GM12878 (cell line): ENCODE results near the gene ASPG. TPM values are rescaled to one million over a fixed set of nuclear protein-coding genes. Genes with fewer than 3 reads are reported as not detected.

ENCODE experiments used
- ATAC-seq: fragments of 200-7000 bp; cut with Tn5 transposase; 3 replicates; pipeline ENCODE4 v1.9.1; 2020; ENCODE audit warnings: mild to moderate bottlenecking, moderate library complexity
- Bru-seq: library from RNA; stranded (reverse); fragments of 400-500 nt; gene quantifications from one replicate; lab custom pipeline; 2021; lab: Mats Ljungman, UMichigan
- BruChase-seq, 2 experiments: library from RNA; stranded (reverse); fragments of 400-500 nt; gene quantifications; one replicate each; lab custom pipeline; 2021; lab: Mats Ljungman, UMichigan
- BruUV-seq: library from RNA; stranded (reverse); fragments of 400-500 nt; replicated peaks from 2 replicates; lab custom pipeline; 2021; lab: Mats Ljungman, UMichigan
- CTCF ChIA-PET: fragments of 300-600 bp; sonication (Branson Sonifier 250); formaldehyde crosslinking; extraction: SDS; loops from one replicate; lab custom pipeline; 2021; ENCODE audit warnings: inconsistent platforms; lab: Yijun Ruan, JAX
- POLR2A ChIA-PET: fragments of 350-600 bp; formaldehyde crosslinking; extraction: SDS; loops from one replicate; lab custom pipeline; 2021; ENCODE audit warnings: inconsistent platforms; lab: Charles Lee
- RAD21 ChIA-PET: fragments of 300-600 bp; sonication (Branson Sonifier 250); formaldehyde crosslinking; loops from one replicate; lab custom pipeline; 2023; ENCODE audit warnings: antibody characterized with exemption; ENCODE audit not compliant: unreplicated experiment; lab: Charles Lee
- SMC1A ChIA-PET: fragments of 300-600 bp; sonication (Branson Sonifier 250); formaldehyde crosslinking; loops from one replicate; lab custom pipeline; 2023; ENCODE audit not compliant: unreplicated experiment, uncharacterized antibody; lab: Charles Lee
- DNase-seq: peaks from one replicate; pipeline ENCODE4 v3.0.0-alpha.2; 2011; ENCODE audit warnings: low read depth, low spot score
- FAIRE-seq: peaks from 3 replicates; lab custom pipeline; 2011; peaks lifted over from hg19 to GRCh38; lab: Jason Lieb, UNC
- H2AFZ ChIP-seq: 2 replicates; pipeline ENCODE4 v1.6.0; 2011; ENCODE audit warnings: low read depth, low read length, control low read depth; ENCODE audit not compliant: control insufficient read depth
- H3K27ac ChIP-seq: 2 replicates; pipeline ENCODE4 v1.5.1; 2011; ENCODE audit warnings: control low read depth; ENCODE audit not compliant: control insufficient read depth, insufficient read depth
- H3K27me3 ChIP-seq, 2 experiments: replicated peaks in 1 of 2; 2 replicates each; pipeline versions ENCODE4 v1.6.0 to v1.6.1; 2011; ENCODE audit warnings: low read length in 1 of 2; ENCODE audit not compliant: control insufficient read depth in 2 of 2, insufficient read depth in 2 of 2
- H3K36me3 ChIP-seq, 2 experiments: 2 replicates each; pipeline ENCODE4 v1.5.1; 2011; ENCODE audit warnings: low read length in 1 of 2; ENCODE audit not compliant: control insufficient read depth in 2 of 2, insufficient read depth in 2 of 2
- H3K4me1 ChIP-seq: 2 replicates; pipeline ENCODE4 v1.6.1; 2011; ENCODE audit warnings: mild to moderate bottlenecking, low read length, moderate library complexity, mixed read lengths; ENCODE audit not compliant: control insufficient read depth, insufficient read depth
- H3K4me2 ChIP-seq: 2 replicates; pipeline ENCODE4 v1.6.0; 2011; ENCODE audit warnings: control low read depth; ENCODE audit not compliant: control insufficient read depth, insufficient read depth
- H3K4me3 ChIP-seq: fragments of 200-600 bp; sonication (generic); 2 replicates; pipeline ENCODE4 v1.5.1; 2016
- H3K79me2 ChIP-seq: 2 replicates; pipeline ENCODE4 v1.6.0; 2011; ENCODE audit warnings: low read length; ENCODE audit not compliant: control insufficient read depth, insufficient read depth
- H3K9ac ChIP-seq: 2 replicates; pipeline ENCODE4 v1.8.0; 2011; ENCODE audit warnings: low read length, control low read depth, mixed read lengths; ENCODE audit not compliant: control insufficient read depth, insufficient read depth
- H3K9me3 ChIP-seq: replicated peaks from 3 replicates; pipeline ENCODE4 v1.5.1; 2011; ENCODE audit warnings: mild to moderate bottlenecking, low read length; ENCODE audit not compliant: control insufficient read depth, insufficient read depth
- H4K20me1 ChIP-seq: 2 replicates; pipeline ENCODE4 v1.6.0; 2011; ENCODE audit not compliant: control insufficient read depth, insufficient read depth
- EGR1 ChIP-seq, 2 experiments: IDR thresholded peaks; 1 replicate in 1 of 2; 2 replicates in 1 of 2; pipeline ENCODE4 v1.6.1; 2011 to 2012; ENCODE audit warnings: low read depth in 2 of 2, low read length in 2 of 2, borderline replicate concordance in 1 of 2, mild to moderate bottlenecking in 1 of 2, moderate library complexity in 1 of 2
- MEF2A ChIP-seq: IDR thresholded peaks from 2 replicates; pipeline ENCODE4 v1.6.1; 2011; ENCODE audit warnings: low read depth, mild to moderate bottlenecking, low read length, moderate library complexity; ENCODE audit not compliant: insufficient read depth
- NFXL1 ChIP-seq: fragments of 450-650 bp; IDR thresholded peaks from 2 replicates; pipeline ENCODE4 v1.6.1; 2017; ENCODE audit warnings: antibody characterized with exemption, mild to moderate bottlenecking, borderline replicate concordance
- RBBP5 ChIP-seq: fragments of 200-600 bp; sonication (generic); conservative IDR thresholded peaks from 2 replicates; pipeline ENCODE4 v1.6.1; 2016
- SMAD5 ChIP-seq: IDR thresholded peaks from 2 replicates; pipeline ENCODE4 v1.6.1; 2016; ENCODE audit warnings: antibody characterized with exemption, low read depth
- SRF ChIP-seq, 2 experiments: IDR thresholded peaks; 2 replicates each; pipeline ENCODE4 v1.6.1; 2011; ENCODE audit warnings: low read depth in 2 of 2, low read length in 2 of 2, mild to moderate bottlenecking in 1 of 2, moderate library complexity in 1 of 2
- TAF1 ChIP-seq: IDR thresholded peaks from 2 replicates; pipeline ENCODE4 v1.6.1; 2011; ENCODE audit warnings: mild to moderate bottlenecking, low read depth, low read length, borderline replicate concordance
- WRNIP1 ChIP-seq: IDR thresholded peaks from 2 replicates; pipeline ENCODE4 v1.6.1; 2011; ENCODE audit warnings: low read depth, low read length, improper control_type of control experiment, borderline replicate concordance
- ZBTB4 ChIP-seq: fragments of 450-650 bp; formaldehyde crosslinking; IDR thresholded peaks from 2 replicates; pipeline ENCODE4 v1.4.0; 2022; ENCODE audit warnings: mild to moderate bottlenecking, moderate library complexity
- ZNF207 ChIP-seq: fragments of 450-650 bp; IDR thresholded peaks from 2 replicates; pipeline ENCODE4 v1.6.1; 2014; ENCODE audit warnings: antibody characterized with exemption, mild to moderate bottlenecking, borderline replicate concordance
- WGBS: methylation state at CpG from one replicate; pipeline ENCODE4 v1.1.6; 2016; ENCODE audit warnings: low lambda C conversion rate; ENCODE audit not compliant: insufficient replicate concordance, insufficient coverage; ENCODE audit errors: missing lambda C conversion rate; 5-methylcytosine and 5-hydroxymethylcytosine counted together
- in situ Hi-C: fragments of 300-500 bp; cut with MboI; formaldehyde crosslinking; loops from 9 replicates; pipeline ENCODE4 v1.14.3; 2018; ENCODE audit warnings: mixed read lengths
- intact Hi-C: fragments of 100-400 bp; cut with micrococcal nuclease; formaldehyde crosslinking; loops from one replicate; pipeline ENCODE4 v1.14.2; 2022; ENCODE audit not compliant: unreplicated experiment
- long read RNA-seq, 2 experiments: library from polyadenylated mRNA; unstranded; transcript quantifications; one replicate each; pipeline ENCODE4 v2.0.0, GENCODE V29; 2019 to 2020
- polyA minus RNA-seq, 3 experiments: library from RNA; depleted of rRNA, polyadenylated mRNA; stranded (reverse); fragments of >200 nt; gene quantifications; 2 replicates each; pipeline ENCODE4 v1.2.3, GENCODE V29; 2011
- polyA plus RNA-seq, 11 experiments: library from polyadenylated mRNA; depleted of rRNA in 4 of 11; unstranded in 6 of 11; stranded (reverse) in 5 of 11; fragments of >200 nt; fragmentation: Nextera tagmentation in 4 of 11; fragmentation: Illumina TruSeq in 1 of 11; extraction: Ambion mirVana in 4 of 11; extraction: Trizol in 1 of 11; gene quantifications; 1 replicate in 1 of 11; 2 replicates in 10 of 11; pipeline versions ENCODE4 v1.2.1 to v1.2.3, GENCODE V29; 2011 to 2016; ENCODE audit warnings: inconsistent platforms in 2 of 11, missing spikeins in 2 of 11, low read depth in 1 of 11
- total RNA-seq, 4 experiments: library from RNA; depleted of rRNA in 3 of 4; stranded (reverse); fragments of >200 nt in 3 of 4; fragmentation: Illumina TruSeq in 1 of 4; extraction: Trizol in 1 of 4; gene quantifications; 2 replicates each; pipeline versions ENCODE4 v1.2.1 to v1.2.3, GENCODE V29; 2013 to 2021

ASPG gene
- not detected in 2 replicates for total RNA-seq (2013; cell fraction: nucleolus; rRNA removed)
- not detected in 2 replicates for total RNA-seq (2014; rRNA removed)
- total RNA-seq (2014; rRNA removed; fragmentation: Illumina TruSeq; extraction: Trizol): not detected in 2 replicates
- 0.29 TPM in 1 of 2 replicates, not detected in the other for total RNA-seq (2021)
- polyA plus RNA-seq (2011; ENCODE audit: low read depth): not detected
- polyA plus RNA-seq (2011; rRNA removed): not detected in 2 replicates
- polyA plus RNA-seq (2011; cell fraction: cytosol; rRNA removed): not detected in 2 replicates
- not detected in 2 replicates for polyA plus RNA-seq (2011; cell fraction: nucleus; rRNA removed)
- polyA plus RNA-seq (2012): not detected in 2 replicates
- polyA plus RNA-seq (2014; fragmentation: Illumina TruSeq; extraction: Trizol): not detected in 2 replicates
- not detected for polyA plus RNA-seq (2014; fragmentation: Nextera tagmentation; extraction: Ambion mirVana)
- polyA plus RNA-seq (2014; rRNA removed): not detected in 2 replicates
- polyA plus RNA-seq (2016; fragmentation: Nextera tagmentation; extraction: Ambion mirVana): not detected
- not detected in 2 replicates for polyA minus RNA-seq (2011; rRNA and poly(A)+ RNA removed)
- not detected in 2 replicates for polyA minus RNA-seq (2011; cell fraction: cytosol; rRNA and poly(A)+ RNA removed)
- polyA minus RNA-seq (2011; cell fraction: nucleus; rRNA and poly(A)+ RNA removed): not detected in 2 replicates
- not detected for Bru-seq, nascent RNA
- BruChase-seq, experiment 1, labeled RNA remaining after a 6-hour chase: not detected
- not detected for BruChase-seq, experiment 2, labeled RNA remaining after a 2-hour chase
- long read RNA-seq, experiment 1: 0 reads
- long read RNA-seq, experiment 2: 0 reads

DNA sequence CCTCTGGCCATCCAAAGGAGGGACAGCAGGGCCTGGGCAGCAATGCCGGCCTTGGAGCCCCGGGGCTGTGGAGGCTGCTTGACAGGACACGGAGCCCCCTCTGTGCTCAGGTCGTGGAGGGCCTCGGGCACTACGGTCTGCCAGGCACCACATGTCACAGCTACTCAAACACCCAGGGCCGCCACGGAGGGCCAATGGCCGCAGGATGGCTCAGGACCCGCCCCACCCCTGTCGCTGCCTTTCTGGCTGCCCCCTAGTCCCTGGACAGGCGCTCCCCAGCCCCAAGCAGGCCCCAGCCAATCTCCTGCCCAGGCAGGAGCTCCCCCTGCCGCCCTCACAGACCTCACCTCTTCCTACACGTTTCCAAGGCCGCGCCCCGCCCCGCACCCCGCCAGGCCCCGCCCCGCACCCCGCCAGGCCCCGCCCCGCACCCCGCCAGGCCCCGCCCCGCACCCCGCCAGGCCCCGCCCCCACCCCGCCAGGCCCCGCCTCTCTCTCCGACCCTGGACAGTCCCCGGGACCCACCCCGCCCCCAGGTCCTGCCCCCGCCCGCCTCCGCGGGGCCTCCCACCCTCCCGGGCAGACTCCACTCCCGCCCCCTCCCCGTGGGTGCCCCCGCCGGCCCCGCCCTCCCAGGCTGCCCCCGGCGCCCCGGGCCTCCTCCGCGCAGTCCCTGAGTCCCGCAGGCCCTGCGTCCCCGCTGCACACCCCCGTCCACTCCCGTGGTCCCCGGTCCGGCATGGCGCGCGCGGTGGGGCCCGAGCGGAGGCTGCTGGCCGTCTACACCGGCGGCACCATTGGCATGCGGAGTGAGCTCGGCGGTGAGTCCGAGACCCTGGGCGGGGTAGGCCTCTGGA lies at the start of gene ASPG:
Gene ASPG, plus strand, starts transcription at position 669 of the 857 bp plus-strand sequence. Its CDS starts 71 bp downstream, at position 740.
- Histone ChIP-seq H3K79me2 (no peaks in the 10 kb centered on the region), H3K9ac (no peak within 1 kb of the TSS), H3K9me3 (no peaks in the 10 kb centered on the region), H3K4me2 (no peak within 1 kb of the TSS), H3K4me1 (no peaks in the 10 kb centered on the region), H3K4me3 (no peak within 1 kb of the TSS), H3K27me3 (no peaks in the 10 kb centered on the region), H4K20me1 (no peaks in the 10 kb centered on the region), H3K36me3 (no peaks in the 10 kb centered on the region), H3K27ac (no peak within 1 kb of the TSS), H2AFZ (no peak within 1 kb of the TSS)
- CTCF ChIA-PET: no interaction called here
- no peak for ATAC-seq
- BruUV-seq: no TSS peak
- no peak for TF ChIP-seq EGR1 (IDR thresholded peaks at IDR 0.05; ENCODE audit: borderline replicate concordance in 1 of 2, low read depth in 2 of 2, low read length in 2 of 2)
- no peak for TF ChIP-seq MEF2A
- TF ChIP-seq ZBTB4 (CRISPR knock-in tag): no peak
- no peak for TF ChIP-seq WRNIP1
- TF ChIP-seq SRF (IDR thresholded peaks at IDR 0.05; ENCODE audit: low read depth in 2 of 2, low read length in 2 of 2): no peak
- no peak for TF ChIP-seq TAF1
- no peak for TF ChIP-seq ZNF207
- no peak for TF ChIP-seq SMAD5
- TF ChIP-seq NFXL1: no peak
- no peak for TF ChIP-seq RBBP5
- intact Hi-C loops (no loop called here), in situ Hi-C loops (no loop called here)
- DNase-seq: no peak
- POLR2A ChIA-PET: no interaction called here
- SMC1A ChIA-PET: no interaction called here
- RAD21 ChIA-PET: no interaction called here
- WGBS: 97% methylated on average over 7 of the region's 70 CpGs
- no peak for FAIRE-seq
